ENCODE data around the gene LHX3.

Gene LHX3

DNA sequence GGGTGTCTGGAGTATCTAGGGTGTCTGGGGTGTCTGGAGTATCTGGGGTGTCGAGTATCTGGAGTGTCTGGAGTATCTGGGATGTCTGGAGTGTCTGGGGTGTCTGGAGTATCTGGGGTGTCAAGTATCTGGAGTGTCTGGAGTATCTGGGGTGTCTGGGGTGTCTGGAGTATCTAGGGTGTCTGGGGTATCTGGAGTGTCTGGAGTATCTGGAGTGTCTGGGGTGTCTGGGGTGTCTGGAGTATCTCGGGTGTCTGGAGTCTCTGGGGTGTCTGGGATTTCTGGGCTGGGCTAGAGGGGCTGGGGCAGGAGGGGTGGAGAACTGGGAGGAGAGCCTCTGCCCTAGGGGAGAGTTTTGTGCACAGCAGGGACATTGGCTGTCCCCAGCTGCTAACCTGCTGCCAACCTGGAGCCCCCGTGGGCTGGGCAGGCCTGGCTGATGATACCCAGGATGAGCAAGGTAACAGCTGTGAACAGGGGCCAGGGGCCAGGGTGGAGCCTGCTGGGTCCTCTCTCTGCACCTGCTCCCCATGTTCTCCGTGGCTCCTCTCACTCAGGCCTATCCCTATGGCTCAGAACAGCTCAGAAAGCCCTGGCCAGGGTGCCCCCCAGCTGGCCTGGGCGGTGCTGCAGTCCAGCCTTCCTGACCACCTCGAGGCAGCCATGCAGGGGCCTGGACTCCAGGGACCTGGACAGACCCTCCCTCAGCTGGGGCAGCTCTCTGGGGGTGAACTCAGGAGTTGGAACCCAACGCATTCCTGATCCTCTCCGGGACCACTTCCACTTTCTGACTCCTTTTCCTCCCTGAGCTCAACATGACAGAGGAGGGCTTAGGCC lies 29.9 kb downstream of the LHX3 start:
- DNase-seq, result no peak

DNA sequence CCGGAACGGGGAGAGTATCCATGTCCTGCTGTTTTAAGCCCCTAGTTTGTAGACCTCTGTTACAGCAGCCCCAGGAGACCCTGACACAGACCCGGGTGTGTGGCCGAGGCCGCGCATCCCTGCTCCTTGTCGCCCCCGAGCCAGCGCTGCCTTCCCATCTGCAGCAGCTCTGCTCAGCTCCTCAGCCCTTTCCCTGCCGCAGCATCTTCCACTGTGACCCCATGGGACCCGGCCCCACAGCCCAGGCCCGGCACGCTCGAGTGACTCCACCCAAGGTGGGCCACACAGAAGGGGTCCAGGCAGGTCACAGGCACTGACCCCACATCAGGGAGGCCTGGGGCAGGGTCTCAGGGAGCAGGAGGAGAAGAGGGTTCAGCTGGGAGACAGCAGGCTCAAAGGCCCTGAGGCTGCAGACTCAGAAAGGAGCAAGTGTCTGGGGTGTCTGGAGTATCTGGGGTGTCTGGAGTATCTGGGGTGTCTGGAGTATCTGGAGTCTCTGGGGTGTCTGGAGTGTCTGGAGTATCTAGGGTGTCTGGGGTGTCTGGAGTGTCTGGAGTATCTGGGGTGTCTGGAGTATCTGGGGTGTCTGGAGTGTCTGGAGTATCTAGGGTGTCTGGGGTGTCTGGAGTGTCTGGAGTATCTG lies 31.2 kb downstream of the LHX3 start:
- DNase-seq, result no peak

DNA sequence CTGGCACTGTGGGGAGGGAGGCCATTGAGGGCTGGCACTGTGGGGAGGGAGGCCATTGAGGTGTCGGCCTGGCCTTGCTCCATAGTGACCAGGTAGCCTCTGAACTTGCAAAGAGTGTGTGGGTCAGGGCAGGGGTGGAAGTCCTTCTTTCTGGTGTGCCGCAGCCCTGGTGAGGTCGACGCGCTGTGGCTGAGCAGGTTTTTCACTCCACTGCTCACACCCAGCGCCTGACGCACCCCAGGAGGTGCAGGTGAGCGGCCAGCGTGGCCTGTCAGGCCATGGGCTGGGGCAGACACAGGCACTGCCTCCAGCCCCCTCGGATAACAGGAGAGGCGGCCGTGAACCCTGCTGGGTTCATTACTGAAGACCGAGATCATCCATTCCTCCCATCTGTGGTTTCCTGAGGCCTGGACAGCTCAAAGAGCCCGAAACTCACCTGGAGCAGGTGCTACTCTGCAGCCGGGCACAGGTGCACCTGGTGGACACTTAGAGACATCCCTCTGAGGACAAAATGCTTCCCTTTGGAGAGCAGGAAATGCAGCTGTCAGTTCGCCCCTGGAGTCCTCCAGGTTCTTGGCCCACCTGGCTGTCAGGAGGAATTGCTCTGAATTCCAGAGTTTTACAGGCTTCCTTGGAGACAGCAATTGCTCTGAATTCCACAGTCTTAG lies 32.4 kb downstream of the LHX3 start:
- no peak for DNase-seq

DNA sequence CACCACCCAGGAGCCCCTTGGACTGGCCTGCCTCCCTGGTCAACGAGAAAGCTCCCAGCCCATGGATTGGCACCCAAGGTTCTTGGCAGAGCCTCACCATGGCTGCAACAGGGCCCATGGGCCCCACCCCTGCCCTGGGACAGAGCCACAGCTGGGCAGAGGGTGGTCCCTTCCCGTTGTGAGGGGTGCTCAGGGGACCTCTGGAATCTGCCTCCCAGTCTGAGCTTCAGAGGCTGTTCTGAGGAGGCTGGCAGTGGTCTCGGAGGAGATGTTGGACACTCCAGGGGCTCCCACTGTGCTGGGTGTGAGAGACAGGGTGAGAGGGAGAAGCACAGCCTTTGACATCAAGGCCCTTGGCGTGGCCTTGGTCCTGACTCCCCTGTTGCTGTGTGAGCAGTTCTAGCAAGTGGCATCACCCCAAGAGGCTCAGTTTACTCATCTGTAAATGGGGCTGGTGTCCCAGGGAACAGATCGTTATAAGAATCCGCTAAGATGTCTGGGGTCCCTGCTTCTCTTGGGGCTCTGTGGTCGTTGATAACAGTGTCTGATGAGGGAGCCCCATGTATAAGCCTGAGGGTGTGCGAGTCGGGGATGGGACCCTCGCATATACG lies 33.0 kb downstream of the LHX3 start:
- DNase-seq, result no peak

DNA sequence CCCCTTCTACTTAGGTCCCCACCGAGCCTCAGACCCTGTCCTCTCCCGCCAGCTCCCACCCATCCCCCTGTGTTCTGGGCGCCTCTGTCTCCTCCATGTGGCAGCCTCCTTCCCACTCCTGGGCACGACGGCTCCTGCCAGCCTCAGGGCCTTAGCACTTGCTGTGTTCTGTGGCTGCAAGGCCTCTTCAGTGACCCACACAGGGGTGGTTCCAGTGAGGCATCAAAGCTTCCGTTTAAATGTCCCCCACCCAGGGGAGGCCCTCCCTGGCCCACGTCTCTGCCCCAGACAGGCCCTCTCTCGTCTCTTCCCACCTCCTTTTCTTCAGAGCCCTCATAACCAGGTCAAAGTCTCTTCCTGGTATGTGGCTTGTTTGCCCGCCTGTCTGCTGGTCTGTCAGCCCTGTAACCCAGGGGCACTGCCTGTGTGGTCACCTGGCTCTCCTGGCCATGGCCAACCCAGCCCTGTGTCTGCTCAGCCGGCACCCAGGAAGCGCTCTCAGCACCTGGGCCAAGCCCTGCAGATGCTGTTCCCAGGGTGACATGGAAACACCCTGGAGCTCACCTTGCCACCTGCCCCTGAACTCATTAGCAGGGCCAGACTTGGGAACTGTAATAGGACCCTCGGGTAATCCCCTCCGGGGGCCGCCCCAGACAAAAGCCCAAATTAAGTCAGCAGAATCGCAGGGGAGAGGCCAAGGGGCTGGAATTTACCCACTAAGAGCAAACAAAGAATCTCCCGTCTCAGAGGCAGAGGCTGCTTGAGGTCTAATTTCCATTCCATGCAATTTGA lies 33.7 kb downstream of the LHX3 start:
- no peak for DNase-seq

DNA sequence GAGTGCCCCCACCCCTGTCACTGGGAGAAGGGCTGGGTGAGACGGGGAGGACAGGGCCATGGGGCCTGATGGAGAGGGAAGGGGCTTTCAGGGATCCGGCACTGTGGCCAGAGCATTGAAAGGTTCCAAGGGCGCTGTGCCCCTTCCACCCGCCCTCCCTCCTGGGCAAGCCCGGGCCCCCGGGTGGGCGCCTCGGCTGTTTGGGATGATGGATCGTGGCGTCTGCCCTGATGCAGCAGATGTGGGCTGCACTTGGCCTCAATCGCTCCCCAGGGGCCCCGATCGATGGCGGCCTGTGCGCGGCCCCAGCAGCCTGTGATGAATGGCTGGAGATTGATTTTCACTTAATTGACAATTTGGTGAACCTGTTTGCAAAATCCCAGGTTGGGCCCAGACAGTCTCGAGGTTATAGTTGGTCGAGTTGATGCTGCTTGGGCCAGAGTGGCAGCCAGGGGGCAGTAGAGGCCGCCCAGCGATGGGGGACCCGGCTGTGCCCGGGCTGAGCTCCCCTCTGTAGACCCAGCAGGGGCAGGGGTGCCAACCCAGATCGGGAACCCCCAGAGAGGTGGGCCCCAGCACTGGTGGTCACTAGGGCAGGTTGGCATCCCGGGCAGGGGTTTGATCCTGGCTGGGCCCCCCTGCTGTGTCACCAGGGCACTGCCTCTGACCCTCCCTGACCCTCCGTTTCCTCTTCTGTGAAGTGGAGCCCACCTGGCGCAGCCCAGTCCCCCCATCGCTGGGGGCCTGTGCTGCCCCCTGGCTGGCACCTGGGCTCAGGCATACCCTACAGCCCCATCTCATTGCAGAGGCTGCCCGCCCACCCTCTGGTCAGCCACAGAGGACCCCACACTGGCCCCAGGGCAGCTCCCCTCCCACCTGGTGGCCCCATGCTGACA lies 34.7 kb downstream of the LHX3 start:
- no peak for DNase-seq

DNA sequence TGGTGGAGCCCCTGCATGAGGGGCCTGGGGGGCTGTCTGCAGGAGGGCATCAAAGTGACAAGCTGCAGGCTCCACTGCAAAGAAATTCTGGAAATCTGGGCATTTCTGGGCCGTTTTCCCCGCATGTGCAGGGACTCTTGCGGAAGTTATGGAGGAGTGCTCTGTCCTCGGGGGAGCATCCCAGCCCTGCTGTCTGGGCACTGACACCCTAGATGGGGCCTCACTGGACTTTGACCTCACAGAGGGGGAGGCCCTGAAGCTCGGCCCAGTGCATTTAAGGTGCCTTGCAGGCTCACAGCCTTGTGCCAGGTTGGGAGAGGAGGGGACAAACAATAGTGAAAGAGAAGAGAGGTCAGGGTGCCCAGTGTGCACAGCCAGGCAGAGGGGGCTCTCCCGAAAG lies 35.4 kb downstream of the LHX3 start:
- DNase-seq, result no peak

DNA sequence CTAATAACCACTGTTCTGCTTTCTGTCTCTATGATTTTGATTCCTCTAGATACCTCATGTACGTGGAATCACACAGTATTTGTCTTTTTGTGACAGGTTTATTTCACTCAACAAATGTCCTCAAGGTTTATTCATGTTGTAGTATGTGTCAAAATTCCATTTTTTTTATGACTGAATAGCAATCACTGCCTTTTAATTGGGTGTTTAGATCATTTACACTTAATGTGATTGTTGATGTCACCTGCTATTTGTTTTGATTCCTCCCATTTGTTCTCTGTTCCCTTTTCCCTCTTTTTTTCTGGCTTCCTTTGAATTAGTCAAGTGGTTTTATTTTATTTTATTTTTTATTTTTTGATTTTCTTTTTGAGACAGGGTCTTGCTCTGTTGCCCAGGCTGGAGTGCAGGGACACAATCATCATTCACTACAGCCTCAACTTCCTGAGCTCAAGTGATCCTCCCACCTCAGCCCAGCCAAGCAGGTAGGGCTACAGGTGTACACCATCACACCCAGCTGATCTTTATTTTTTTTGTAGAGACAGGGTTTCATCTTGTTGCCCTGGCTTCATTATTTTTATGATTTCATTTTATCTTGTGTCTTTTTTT lies 41.6 kb downstream of the LHX3 start:
- DNase-seq, result no peak

DNA sequence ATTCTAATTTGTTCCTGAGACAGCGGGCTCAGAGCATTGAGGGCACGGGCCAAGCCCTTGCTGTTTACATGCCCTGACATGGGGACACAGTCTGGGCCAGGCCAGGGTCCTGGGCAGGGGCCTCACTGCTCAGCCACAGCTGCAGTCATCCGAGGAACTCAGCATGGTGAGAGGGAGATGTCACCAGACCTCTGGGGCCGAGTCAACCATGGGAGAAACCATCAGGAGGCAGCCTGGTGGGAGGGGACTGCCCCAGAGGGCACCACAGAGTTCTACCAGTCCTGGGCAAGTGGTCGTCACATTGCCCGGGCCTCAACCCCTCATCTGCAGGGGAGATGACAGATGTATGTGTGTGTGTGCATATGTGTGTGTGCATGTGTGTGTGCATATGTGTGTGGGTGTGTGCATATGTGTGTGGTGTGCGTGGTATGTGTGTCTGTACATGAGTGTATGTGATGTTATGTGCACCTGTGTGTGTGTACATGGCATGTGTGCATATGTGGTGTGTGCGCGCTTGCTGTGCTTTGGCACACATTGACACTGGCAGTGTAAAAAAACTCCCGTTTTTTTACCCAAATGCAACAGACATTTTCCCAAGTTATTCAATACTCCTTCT lies 43.8 kb downstream of the LHX3 start:
- no peak for DNase-seq

DNA sequence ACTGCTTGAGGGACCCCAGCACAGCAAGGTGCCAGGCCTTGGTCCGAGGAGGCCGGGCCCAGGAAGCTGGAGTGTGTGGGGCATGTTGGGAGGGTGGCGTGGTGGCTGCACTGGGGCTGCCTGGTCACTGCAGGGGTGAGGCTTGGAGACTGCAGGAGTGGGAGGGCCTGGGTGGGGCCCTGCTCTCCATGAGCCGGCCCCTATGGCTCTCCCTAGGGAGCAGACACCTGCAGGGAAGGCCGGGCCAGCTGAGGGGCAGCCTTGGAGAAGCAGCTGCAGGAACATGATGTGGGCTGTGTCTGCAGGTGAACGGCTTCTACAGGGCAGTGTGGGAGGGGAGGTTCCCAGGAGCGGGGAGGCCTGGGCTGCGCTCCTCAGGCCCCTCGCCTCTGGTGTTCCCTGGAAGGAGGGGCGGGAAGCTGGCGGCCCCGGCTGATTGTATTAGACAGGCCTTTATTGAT lies 44.5 kb downstream of the LHX3 start:
- no peak for DNase-seq

DNA sequence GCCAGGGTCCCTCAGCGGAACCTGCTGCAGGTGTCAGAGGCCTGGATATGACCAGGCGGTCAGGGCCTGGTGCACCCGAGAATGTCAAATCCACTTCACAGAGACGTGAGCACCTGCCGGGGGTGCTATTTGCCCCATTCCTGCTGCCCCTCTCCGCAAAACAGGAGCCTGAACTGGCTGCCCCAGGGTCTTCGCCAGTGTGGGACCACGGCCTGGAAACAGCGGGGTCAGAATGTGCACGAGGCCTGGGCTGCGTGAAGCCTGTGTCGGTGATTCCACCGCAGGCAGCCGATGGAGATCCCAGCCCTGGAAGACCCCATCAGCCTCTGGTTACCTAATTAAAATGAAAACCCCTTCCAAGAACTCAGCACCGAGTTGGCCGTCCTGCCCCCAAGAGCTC lies 45.1 kb downstream of the LHX3 start:
- DNase-seq, result no peak

DNA sequence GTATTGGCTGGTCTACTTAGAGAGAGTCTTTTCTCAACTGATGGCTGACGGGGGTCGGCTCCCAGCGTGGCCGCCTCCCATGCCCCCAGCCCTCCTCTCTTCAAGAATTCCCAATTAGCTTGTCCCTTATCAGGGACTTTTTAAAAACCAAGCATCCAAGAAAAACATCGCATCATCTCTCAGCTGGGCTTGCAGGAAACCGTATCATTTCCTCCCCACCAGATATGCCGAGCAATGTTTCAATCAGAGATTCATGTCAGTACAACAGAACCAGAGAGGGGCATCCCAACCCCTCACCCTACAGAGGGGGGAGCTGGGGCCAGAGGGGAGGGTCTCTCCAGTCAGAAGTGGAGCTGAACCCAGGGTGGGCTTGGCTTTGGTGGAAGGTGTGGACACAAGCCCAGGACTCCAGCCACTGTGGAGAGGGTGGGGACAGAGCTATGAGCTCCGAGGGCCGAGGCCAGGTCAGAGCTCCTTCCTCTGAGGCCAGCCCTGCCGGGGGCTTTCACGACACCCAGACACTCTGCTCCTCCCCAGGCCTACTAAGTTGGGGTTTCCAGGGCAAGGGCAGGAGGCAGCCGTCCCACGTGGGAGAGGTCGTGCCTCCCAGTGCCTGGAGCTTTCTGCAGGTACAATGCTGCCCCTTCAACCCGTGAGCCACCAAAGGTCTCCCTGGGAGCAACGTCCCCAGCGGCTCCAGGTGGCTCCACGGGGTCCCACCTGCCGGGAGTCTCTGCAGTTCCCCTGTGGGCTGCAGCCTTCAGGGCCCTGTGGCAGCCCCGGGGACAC lies 47.3 kb downstream of the LHX3 start:
- no peak for DNase-seq

DNA sequence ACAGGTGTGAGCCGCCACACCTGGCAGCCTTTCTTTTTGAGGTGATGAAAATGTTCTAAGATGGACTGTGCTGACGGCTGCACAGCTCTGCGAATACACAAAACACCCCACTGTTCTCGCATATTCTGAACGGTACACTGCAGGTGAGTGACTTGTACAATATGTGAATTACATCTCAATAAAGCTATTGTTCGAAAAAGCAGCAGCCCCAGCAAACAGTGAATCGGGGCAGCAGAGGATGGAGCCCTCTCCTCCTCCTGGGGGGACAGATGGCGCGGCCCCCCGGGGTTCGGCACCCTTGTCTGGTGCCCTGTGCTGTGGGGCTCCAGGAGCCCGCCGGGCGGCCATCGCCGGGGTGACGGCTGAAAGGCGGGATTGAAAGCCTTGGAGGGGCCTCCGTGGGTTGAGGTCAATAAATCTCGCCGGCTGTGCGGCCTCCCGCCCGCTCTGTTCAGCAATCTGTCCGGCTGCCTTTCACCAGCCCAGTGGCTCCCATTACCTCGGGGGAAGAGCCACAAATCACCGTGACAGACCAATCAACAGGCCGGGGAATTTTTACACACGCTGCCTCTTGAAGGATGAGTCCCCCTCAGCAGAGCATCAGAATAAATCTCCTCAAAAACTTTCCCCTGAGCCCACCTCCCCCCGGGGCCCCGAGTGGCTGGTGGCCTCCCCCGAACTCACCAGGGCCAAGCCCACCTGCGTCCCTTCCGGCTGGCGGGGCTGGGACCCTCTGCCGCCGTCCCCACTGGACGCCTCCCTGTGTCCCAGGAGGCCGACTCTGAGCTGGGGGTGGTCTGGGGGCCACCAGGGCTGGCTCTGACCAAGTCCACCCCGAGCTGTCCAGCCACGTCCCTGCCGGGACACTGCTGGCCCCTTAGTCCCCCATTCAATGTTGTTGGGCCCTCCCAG lies 48.5 kb downstream of the LHX3 start:
- DNase-seq, result no peak

DNA sequence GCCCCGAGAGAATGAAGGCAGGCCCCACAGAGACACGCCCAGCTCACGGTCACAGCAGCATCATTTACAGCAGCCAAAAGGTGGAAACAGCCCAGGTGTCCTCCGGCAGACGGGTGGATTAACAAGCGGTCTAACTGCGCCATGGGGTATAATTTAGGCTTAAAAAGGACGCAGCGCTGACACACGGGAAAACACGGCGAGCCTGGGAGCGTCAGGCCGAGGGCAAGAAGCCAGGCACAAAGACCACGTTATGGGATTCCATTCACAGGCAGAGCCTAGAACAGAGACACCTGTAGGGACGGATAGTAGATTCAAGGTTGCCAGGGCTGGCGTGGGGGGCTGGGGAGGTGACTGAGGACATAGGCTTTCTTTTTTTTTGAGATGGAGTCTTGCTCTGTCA lies 49.4 kb downstream of the LHX3 start:
- DNase-seq, result no peak

DNA sequence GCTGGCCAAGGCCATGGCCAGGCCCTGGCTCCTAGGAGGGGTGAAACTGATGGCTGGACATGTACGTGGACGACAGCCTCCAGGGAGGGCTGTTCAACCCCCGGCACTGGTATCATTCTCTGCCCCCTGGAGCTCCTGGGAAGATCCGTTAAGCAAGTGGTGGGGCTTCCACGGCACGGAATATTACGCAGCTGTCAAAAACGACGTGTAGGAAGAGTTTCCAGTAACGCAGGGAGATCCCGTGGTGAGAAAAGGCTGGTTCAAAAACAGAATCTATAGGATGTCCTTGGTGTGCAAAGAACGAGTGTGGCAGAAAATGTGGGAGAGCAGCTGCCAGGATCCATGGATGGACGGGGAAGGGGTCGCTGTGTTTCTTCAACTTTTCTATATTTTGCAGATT lies 50.0 kb downstream of the LHX3 start:
- no peak for DNase-seq

DNA sequence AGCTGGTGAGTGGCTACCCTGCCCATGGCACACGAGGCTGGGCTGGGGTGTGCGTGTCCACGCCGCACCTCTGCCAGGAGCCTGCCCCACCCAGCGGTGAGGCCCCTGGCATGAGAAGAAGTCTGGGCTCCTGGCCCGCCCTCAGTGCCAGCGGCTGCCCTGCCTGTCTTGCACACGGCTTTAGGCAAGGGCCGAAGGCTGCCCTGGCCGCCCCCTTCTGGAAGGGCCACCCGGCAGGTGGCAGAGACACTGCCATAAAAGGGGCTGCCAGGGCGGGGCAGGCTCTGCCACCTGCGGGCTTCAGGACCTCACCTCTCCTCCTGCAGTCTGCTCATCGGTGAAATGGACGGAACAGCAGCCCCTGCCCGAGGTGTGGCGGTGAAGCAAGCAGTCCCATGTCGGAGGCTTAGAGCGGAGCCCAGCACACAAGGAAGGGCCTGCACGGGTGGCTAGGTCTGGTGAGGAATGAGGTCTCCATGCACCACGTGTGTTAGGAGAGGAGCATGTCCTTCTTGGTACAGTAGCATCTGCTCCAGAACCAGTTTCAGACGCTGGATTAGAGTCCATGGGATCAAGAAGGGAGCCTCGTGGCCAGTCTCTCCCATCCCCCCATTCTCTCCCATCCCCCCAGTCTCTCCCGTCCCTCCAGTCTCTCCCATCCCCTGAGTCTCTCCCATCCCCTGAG lies 51.4 kb downstream of the LHX3 start:
- no peak for DNase-seq

DNA sequence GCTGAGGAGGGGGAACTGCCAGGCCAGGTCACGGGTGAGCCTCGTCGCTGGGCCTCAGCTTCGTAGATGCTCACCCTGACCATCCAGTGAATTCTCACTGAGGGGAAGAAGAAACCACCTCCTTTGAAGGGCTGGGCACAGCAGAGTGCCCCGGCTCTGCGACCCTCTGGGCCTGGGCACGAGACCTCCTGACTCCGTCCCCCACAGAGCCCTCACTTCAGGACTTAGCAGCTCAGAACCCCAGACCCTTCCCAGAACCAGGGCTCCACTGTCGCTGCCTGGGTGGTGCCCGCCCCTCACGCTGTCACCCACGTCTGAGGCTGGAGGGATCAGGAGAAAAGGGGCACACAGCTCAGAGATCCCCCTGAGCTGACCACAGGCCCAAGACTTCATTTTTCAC lies 52.0 kb downstream of the LHX3 start:
- no peak for DNase-seq

DNA sequence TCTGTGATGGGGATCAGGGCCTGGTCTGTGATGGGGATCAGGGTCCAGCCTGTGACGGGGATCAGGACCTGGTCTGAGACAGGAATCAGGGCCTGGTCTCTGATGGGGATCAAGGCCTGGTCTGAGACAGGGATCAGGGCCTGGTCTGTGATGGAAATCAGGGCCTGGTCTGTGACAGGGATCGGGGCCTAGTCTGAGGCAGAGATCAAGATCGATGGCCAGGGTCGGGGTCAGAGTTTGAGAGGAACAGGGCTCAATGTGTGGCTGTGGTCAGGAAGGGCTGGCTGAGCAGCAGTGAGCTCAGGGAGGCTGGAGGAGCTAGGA lies 52.4 kb downstream of the LHX3 start:
- no peak for DNase-seq

All from NK-92 treated with Interleukin-12 subunit alpha and Interleukin-12 subunit beta, amount 100 ng/mL, for 24 hours (cell line).